BE2C (cell line): Measurements from ENCODE around the gene ACAP1.

Experiments
- DNase-seq: peaks from one replicate; pipeline ENCODE4 v3.0.0-alpha.2; 2020
- H3K27me3 ChIP-seq: fragments of 250-450 bp; sonication (Bioruptor Pico); 2 replicates; pipeline ENCODE4 v1.5.1; 2020; ENCODE audit warnings: mild to moderate bottlenecking
- H3K36me3 ChIP-seq: fragments of 250-450 bp; sonication (Bioruptor Pico); 2 replicates; pipeline ENCODE4 v1.5.1; 2020; ENCODE audit warnings: mild to moderate bottlenecking
- H3K4me1 ChIP-seq: fragments of 250-450 bp; sonication (Bioruptor Pico); 2 replicates; pipeline ENCODE4 v1.5.1; 2020
- H3K4me3 ChIP-seq: 2 replicates; pipeline ENCODE4 v1.5.1; 2011; ENCODE audit warnings: low read depth, low read length
- H3K9me3 ChIP-seq: fragments of 250-450 bp; sonication (Bioruptor Pico); 2 replicates; pipeline ENCODE4 v1.5.1; 2020
- TF ChIP-seq, protein P1 (sequence below): IDR thresholded peaks from 2 replicates; pipeline ENCODE4 v1.5.1; 2012; ENCODE audit warnings: mild to moderate bottlenecking, low read depth, low read length

Gene ACAP1

DNA sequence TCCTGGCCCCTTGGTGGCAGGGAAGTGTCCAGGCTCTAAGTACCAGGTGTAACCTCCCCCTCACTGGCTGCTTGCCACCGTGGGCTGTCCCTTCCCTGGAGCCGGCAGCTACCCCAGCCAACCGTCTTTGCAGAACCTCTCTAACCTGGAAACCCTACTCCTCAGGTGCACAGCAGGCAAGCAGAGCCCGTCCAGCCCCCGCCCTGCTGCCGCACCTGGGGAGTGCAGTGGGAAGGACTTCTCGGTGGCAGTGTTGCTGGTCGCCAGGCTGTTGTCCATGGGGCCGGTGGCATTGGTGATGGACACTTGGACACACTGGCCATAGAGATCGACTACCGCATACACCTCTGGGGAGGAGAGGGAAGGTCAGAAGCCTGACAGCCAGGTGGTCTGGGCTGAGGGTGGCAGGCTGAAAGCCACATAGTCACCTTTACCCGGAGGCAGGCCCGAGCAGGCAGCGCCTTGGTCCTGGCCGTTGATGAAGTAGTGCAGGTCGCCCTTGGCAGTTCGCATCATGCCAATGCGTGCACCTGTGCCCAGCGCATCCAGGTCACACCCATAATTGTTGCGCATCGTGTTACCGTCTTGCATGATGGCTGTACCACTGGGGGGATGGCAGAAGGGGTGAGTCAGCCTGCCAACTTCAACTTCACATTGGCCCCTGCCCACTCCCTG, 13.7 kb upstream of the ACAP1 start:
- DNase-seq = no peak
- H3K4me3 ChIP-seq = no peak overlapping the region
- no peaks in the 10 kb centered on the region for H3K9me3 ChIP-seq
- H3K27me3 ChIP-seq = no peaks in the 10 kb centered on the region
- peaks cover 23% of the 10 kb centered on the region for H3K36me3 ChIP-seq
- TF ChIP-seq, protein P1, sequence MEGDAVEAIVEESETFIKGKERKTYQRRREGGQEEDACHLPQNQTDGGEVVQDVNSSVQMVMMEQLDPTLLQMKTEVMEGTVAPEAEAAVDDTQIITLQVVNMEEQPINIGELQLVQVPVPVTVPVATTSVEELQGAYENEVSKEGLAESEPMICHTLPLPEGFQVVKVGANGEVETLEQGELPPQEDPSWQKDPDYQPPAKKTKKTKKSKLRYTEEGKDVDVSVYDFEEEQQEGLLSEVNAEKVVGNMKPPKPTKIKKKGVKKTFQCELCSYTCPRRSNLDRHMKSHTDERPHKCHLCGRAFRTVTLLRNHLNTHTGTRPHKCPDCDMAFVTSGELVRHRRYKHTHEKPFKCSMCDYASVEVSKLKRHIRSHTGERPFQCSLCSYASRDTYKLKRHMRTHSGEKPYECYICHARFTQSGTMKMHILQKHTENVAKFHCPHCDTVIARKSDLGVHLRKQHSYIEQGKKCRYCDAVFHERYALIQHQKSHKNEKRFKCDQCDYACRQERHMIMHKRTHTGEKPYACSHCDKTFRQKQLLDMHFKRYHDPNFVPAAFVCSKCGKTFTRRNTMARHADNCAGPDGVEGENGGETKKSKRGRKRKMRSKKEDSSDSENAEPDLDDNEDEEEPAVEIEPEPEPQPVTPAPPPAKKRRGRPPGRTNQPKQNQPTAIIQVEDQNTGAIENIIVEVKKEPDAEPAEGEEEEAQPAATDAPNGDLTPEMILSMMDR = no peak
- H3K4me1 ChIP-seq = no peaks in the 10 kb centered on the region

DNA sequence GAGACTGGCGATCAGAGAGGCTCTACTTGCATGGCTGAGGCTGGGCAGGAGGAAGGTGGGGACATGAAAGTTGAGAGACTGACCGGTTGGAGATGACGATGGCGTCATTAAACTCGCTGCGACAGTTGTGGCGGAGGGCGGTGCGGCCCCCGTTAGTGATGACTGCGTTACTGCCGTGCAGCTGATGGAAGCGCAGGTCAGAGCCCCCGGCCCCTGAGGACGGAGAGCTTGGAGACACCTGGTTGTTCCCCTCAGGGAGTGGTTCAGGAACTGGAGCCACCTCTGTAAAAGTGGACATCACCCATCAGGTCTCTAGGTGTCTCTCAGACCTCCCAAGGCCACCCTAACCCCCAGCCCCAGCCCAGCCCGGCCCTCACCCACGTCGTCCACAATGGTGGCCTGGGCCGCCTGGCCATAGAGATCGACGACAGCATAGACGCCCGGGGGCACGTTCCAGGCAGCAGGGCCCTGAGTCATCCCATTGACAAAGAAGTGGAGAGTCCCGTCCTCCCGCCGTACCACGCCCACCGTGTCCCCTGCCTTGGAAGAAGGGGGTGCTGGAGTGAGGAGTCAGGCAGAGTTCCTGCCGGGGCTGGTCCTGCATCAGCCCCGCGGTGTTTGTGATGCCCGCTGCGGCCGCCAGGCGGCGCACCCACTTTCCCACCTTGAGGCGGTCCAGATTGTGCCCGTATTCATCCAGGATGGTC, 12.4 kb upstream of the ACAP1 start:
- DNase-seq = peak; percentile 61
- Histone ChIP-seq H3K27me3 (no peaks in the 10 kb centered on the region), H3K4me1 (no peaks in the 10 kb centered on the region), H3K4me3 (no peak overlapping the region), H3K36me3 (peaks cover 23% of the 10 kb centered on the region), H3K9me3 (no peaks in the 10 kb centered on the region)
- TF ChIP-seq, protein P1 = peak; percentile 70

DNA sequence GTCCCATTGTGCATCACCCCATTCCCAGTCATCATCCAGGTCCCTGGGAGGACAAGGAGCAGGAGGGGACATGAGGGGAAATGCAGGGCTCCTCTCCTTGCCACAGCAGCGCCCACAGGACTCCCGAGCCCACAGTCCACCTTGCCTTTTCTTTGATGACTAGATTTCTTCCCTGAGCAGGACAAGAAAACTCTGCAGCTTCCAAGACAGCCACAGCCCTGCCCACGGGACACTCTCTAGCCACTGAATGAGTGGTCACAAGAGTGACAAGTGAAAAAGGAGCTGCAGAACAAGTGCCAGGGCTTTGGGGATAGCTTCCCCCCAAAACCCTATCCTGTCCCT, 11.9 kb upstream of the ACAP1 start:
- TF ChIP-seq, protein P1 = no peak
- Histone ChIP-seq H3K36me3 (peaks cover 23% of the 10 kb centered on the region), H3K27me3 (no peaks in the 10 kb centered on the region), H3K9me3 (no peaks in the 10 kb centered on the region), H3K4me1 (no peaks in the 10 kb centered on the region), H3K4me3 (no peak overlapping the region)
- no peak for DNase-seq

DNA sequence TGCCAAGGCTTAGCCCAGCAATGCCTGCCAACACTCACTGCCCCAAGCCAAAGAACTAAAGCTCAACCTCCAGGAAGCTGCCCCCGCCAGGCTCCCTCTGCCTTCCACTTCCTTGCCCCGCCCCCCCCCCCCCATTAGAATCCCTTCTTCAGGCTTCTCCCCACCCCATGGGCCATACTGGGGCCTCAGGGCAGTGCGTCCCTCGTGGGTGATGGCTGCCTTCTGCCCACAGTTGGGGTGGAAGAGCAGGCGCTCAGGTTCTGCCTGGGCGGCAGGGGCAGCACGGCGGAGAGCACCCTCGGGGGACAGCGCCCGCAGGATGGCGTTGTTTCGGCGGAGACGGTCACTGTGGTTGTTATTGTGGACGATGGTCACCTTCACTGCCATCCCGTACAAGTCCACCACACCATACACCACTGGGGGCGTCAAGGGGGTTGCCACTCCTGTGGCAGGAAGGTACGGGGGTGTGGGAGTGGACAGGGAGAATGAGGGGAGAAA, 11.2 kb upstream of the ACAP1 start:
- TF ChIP-seq, protein P1 = no peak
- Histone ChIP-seq H3K36me3 (peaks cover 23% of the 10 kb centered on the region), H3K9me3 (no peaks in the 10 kb centered on the region), H3K4me3 (no peak overlapping the region), H3K4me1 (no peaks in the 10 kb centered on the region), H3K27me3 (no peaks in the 10 kb centered on the region)
- no peak for DNase-seq

DNA sequence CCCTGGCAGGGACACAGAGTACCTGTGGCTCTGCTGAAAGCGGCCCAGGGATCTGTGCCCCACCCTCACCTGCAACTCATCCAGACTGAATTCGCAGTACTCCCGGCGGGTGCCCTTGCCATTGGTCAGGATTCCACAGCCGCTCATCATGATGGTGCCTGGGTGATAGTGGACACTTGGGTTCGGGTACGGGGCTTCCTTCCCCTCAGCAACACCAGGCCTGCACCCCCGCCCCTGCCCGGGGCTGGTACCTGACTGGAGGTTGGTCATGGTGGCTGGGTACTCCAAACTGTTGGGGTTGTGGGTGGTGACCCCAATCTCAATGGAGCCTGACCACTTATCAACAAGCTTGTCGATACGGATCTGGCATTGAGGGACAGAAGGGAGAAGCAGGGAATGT, 10.1 kb upstream of the ACAP1 start:
- TF ChIP-seq, protein P1 = no peak

DNA sequence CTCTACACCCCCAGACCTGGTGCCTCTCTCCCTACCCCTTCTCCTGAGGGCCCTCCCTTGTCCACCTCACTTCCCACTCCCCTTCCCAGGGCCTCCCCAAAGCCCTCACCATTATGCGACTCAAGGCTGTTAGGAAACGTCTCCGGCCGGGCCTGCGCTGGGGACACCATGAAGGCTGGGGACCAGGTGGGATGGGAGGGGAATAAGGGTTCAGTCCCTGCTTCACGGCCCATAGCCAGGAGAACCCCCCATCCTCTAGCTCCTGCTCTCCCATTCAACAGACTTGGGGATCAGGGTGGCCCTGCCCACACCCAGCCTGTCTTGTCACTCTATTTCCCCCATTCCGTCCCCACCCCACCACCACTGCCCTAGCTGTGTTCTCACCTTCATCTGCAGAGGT, 9.3 kb upstream of the ACAP1 start:
- no peaks in the 10 kb centered on the region for H3K9me3 ChIP-seq
- H3K36me3 ChIP-seq = peaks cover 20% of the 10 kb centered on the region
- no peak for DNase-seq
- no peaks in the 10 kb centered on the region for H3K4me1 ChIP-seq
- H3K27me3 ChIP-seq = no peaks in the 10 kb centered on the region
- no peak overlapping the region for H3K4me3 ChIP-seq
- TF ChIP-seq, protein P1 = no peak

More for the DNA sequence above, 10.1 kb upstream of the ACAP1 start:
- Histone ChIP-seq H3K4me3 (no peak overlapping the region), H3K27me3 (no peaks in the 10 kb centered on the region), H3K4me1 (no peaks in the 10 kb centered on the region), H3K36me3 (peaks cover 23% of the 10 kb centered on the region), H3K9me3 (no peaks in the 10 kb centered on the region)
- no peak for DNase-seq
